HG02840 (cell line): ENCODE data around the gene ENTPD6.

Experiments
- ATAC-seq: cut with Tn5 transposase; IDR thresholded peaks from one replicate; pipeline ENCODE4 v1.9.1; 2021; ENCODE audit warnings: mild to moderate bottlenecking, moderate library complexity, moderate number of reproducible peaks; ENCODE audit not compliant: unreplicated experiment, low FRiP score

The ENTPD6 gene

GRCh38 chr20:25273541-25274358 lies 78.2 kb downstream of the ENTPD6 start:
- no peak for ATAC-seq

GRCh38 chr20:25274481-25274880 lies 79.0 kb downstream of the ENTPD6 start:
- no peak for ATAC-seq

- ATAC-seq: no peak
Observed at GRCh38 chr20:25274891-25275812, 79.6 kb downstream of the ENTPD6 start.

- no peak for ATAC-seq
Observed at GRCh38 chr20:25275813-25276532, 80.5 kb downstream of the ENTPD6 start.
